AG08396 (cell line): ENCODE data around the gene MED14.
"Not testable (repeated sequence)": the region's sequence is repeated elsewhere in the genome, so short reads cannot be mapped to it uniquely, and the experiment has no call there.

Experiments
- DNase-seq: peaks from one replicate; pipeline ENCODE4 v3.0.0; 2012; ENCODE audit warnings: low spot score, mixed read lengths

Gene MED14

GRCh38 chrX:40735325-40736169 is at the start of gene MED14:
Gene MED14, minus strand, starts transcription at chrX:40735542. Its CDS starts 130 bp downstream, at chrX:40735412.
- peak; percentile 89 for DNase-seq

GRCh38 chrX:40784516-40785151 is 49.3 kb upstream of the MED14 start:
- DNase-seq, result no peak

- not testable (repeated sequence) for DNase-seq
Observed at GRCh38 chrX:40782644-40783259, 47.4 kb upstream of the MED14 start.

GRCh38 chrX:40780951-40781350 is 45.6 kb upstream of the MED14 start:
- DNase-seq, result no peak

GRCh38 chrX:40780082-40780481 is 44.7 kb upstream of the MED14 start:
- no peak for DNase-seq

- no peak for DNase-seq
Observed at GRCh38 chrX:40778861-40779575, 43.7 kb upstream of the MED14 start.

- no peak for DNase-seq
Observed at GRCh38 chrX:40773809-40774208, 38.5 kb upstream of the MED14 start.

- DNase-seq, result no peak
Observed at GRCh38 chrX:40773188-40773587, 37.8 kb upstream of the MED14 start.

GRCh38 chrX:40772290-40772689 is 36.9 kb upstream of the MED14 start:
- DNase-seq, result no peak

GRCh38 chrX:40761762-40762161 is 26.4 kb upstream of the MED14 start:
- DNase-seq, result no peak

GRCh38 chrX:40759374-40759773 is 24.0 kb upstream of the MED14 start:
- DNase-seq, result no peak

GRCh38 chrX:40757058-40757457 is 21.7 kb upstream of the MED14 start:
- no peak for DNase-seq

- DNase-seq, result peak; percentile 23
Observed at GRCh38 chrX:40755291-40756249, 20.2 kb upstream of the MED14 start.

GRCh38 chrX:40749681-40750494 is 14.5 kb upstream of the MED14 start:
- DNase-seq, result no peak

- no peak for DNase-seq
Observed at GRCh38 chrX:40748977-40749376, 13.6 kb upstream of the MED14 start.

- no peak for DNase-seq
Observed at GRCh38 chrX:40746521-40746920, 11.2 kb upstream of the MED14 start.

- no peak for DNase-seq
Observed at GRCh38 chrX:40736170-40736505, 796 bp upstream of the MED14 start.

GRCh38 chrX:40734971-40735324 is 394 bp downstream of the MED14 start:
- DNase-seq, result peak; percentile 40

- DNase-seq, result no peak
Observed at GRCh38 chrX:40733706-40734105, 1.6 kb downstream of the MED14 start.

- DNase-seq, result not testable (repeated sequence)
Observed at GRCh38 chrX:40732499-40732898, 2.8 kb downstream of the MED14 start.
